Mesenchymal stem cell (in vitro differentiated cells and primary cell): Measurements from ENCODE around the gene BRD2.
A peak's percentile ranks its signal among the peaks of the same experiment; 100 is the strongest.

Experiments
- DNase-seq: peaks from one replicate; pipeline ENCODE4 v3.0.0-alpha.2; 2013
- H2AFZ ChIP-seq: one replicate; pipeline ENCODE4 v1.6.1; 2013; ENCODE audit warnings: low read depth, mild to moderate bottlenecking, control low read depth, inconsistent platforms, low read length, moderate library complexity
- H2AK5ac ChIP-seq: 2 replicates; pipeline ENCODE4 v1.6.1; 2013; ENCODE audit warnings: low read length, moderate library complexity, mild to moderate bottlenecking, inconsistent platforms; ENCODE audit not compliant: severe bottlenecking
- H2BK120ac ChIP-seq: one replicate; pipeline ENCODE4 v1.6.1; 2013; ENCODE audit warnings: low read depth, mild to moderate bottlenecking, inconsistent platforms, low read length, moderate library complexity
- H2BK12ac ChIP-seq, 2 experiments: one replicate each; pipeline ENCODE4 v1.6.1; 2013; ENCODE audit warnings: inconsistent platforms in 2 of 2, low read length in 2 of 2, mild to moderate bottlenecking in 2 of 2, moderate library complexity in 2 of 2, control low read depth in 1 of 2
- H2BK15ac ChIP-seq: one replicate; pipeline ENCODE4 v1.6.1; 2013; ENCODE audit warnings: mild to moderate bottlenecking, low read depth, inconsistent platforms; ENCODE audit not compliant: poor library complexity, severe bottlenecking
- H2BK5ac ChIP-seq: 2 replicates; pipeline ENCODE4 v1.6.1; 2013; ENCODE audit warnings: low read depth, mild to moderate bottlenecking, low read length, control low read depth, inconsistent platforms; ENCODE audit not compliant: poor library complexity, severe bottlenecking
- H3K14ac ChIP-seq, 2 experiments: one replicate each; pipeline ENCODE4 v1.6.1; 2013; ENCODE audit warnings: inconsistent platforms in 2 of 2, low read length in 2 of 2, control low read depth in 1 of 2, mild to moderate bottlenecking in 1 of 2, moderate library complexity in 1 of 2
- H3K18ac ChIP-seq, 2 experiments: one replicate each; pipeline ENCODE4 v1.6.1; 2013; ENCODE audit warnings: inconsistent platforms in 2 of 2, low read length in 2 of 2, control low read depth in 1 of 2, low read depth in 1 of 2, mild to moderate bottlenecking in 1 of 2
- H3K23ac ChIP-seq, 2 experiments: one replicate each; pipeline ENCODE4 v1.6.1; 2013; ENCODE audit warnings: inconsistent platforms in 2 of 2, low read length in 2 of 2, mild to moderate bottlenecking in 2 of 2, moderate library complexity in 2 of 2, control low read depth in 1 of 2
- H3K27ac ChIP-seq: 2 replicates; pipeline ENCODE4 v1.5.1; 2013; ENCODE audit warnings: mild to moderate bottlenecking, moderate library complexity, low read length, control low read depth, inconsistent platforms; ENCODE audit not compliant: poor library complexity, severe bottlenecking
- H3K27me3 ChIP-seq, 2 experiments: 2 replicates each; pipeline versions ENCODE4 v1.6.1 to v1.7.0; 2013; ENCODE audit warnings: low read length in 2 of 2, mild to moderate bottlenecking in 2 of 2, moderate library complexity in 2 of 2, control low read depth in 1 of 2, inconsistent platforms in 1 of 2; ENCODE audit not compliant: control insufficient read depth in 1 of 2, insufficient read depth in 1 of 2
- H3K36me3 ChIP-seq, 2 experiments: 2 replicates each; pipeline versions ENCODE4 v1.6.1 to v1.7.0; 2013; ENCODE audit warnings: low read length in 2 of 2, control low read depth in 1 of 2, inconsistent platforms in 1 of 2, low read depth in 1 of 2, mild to moderate bottlenecking in 1 of 2; ENCODE audit not compliant: insufficient read depth in 2 of 2, control insufficient read depth in 1 of 2
- H3K4ac ChIP-seq, 2 experiments: one replicate each; pipeline ENCODE4 v1.6.1; 2013; ENCODE audit warnings: inconsistent platforms in 2 of 2, low read length in 2 of 2, mild to moderate bottlenecking in 2 of 2, moderate library complexity in 2 of 2, control low read depth in 1 of 2, low read depth in 1 of 2
- H3K4me1 ChIP-seq: 2 replicates; pipeline ENCODE4 v1.6.1; 2013; ENCODE audit warnings: low read depth, low read length, control low read depth; ENCODE audit not compliant: control insufficient read depth, insufficient read depth
- H3K4me2 ChIP-seq: 2 replicates; pipeline ENCODE4 v1.6.1; 2013; ENCODE audit warnings: low read length, mild to moderate bottlenecking, inconsistent platforms; ENCODE audit not compliant: poor library complexity, severe bottlenecking
- H3K4me3 ChIP-seq, 2 experiments: 2 replicates each; pipeline versions ENCODE4 v1.5.1 to v1.7.0; 2013; ENCODE audit warnings: low read length in 2 of 2, mild to moderate bottlenecking in 2 of 2, control low read depth in 1 of 2, low read depth in 1 of 2; ENCODE audit not compliant: insufficient read depth in 1 of 2
- H3K79me1 ChIP-seq: replicated peaks from 2 replicates; pipeline ENCODE4 v1.6.1; 2013; ENCODE audit warnings: mild to moderate bottlenecking, control low read depth, low read length, inconsistent platforms; ENCODE audit not compliant: poor library complexity, severe bottlenecking
- H3K9ac ChIP-seq: 2 replicates; pipeline ENCODE4 v1.7.0; 2013; ENCODE audit warnings: mild to moderate bottlenecking, low read length, moderate library complexity
- H3K9me3 ChIP-seq: 2 replicates; pipeline ENCODE4 v1.7.0; 2013; ENCODE audit warnings: mild to moderate bottlenecking, low read length; ENCODE audit not compliant: control insufficient read depth
- H4K8ac ChIP-seq: one replicate; pipeline ENCODE4 v1.6.1; 2013; ENCODE audit warnings: inconsistent platforms, mild to moderate bottlenecking, low read length, moderate library complexity
- H4K91ac ChIP-seq: one replicate; pipeline ENCODE4 v1.6.1; 2013; ENCODE audit warnings: mild to moderate bottlenecking, low read length, inconsistent platforms
- WGBS: methylation state at CpG from one replicate; pipeline ENCODE4 v1.1.7; 2013; ENCODE audit warnings: mixed read lengths; 5-methylcytosine and 5-hydroxymethylcytosine counted together

The BRD2 gene

DNA sequence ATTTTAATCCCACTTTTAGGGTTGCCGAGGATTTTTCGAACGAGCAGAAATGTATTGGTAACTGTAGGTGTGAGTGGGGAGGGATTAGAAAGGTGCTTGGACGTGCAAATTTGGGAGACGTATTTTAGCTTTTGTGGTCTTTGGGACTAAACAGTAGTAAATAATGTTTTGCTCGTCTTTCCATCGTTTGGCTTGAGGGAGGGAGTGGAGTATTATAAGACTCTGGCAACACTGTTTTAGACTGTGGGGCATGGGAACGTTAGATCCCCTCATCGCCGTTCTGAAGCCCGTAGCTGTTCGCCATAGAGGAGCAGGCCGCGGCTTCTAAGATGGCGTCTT is 2.8 kb downstream of the BRD2 start:
- no peaks in the 10 kb centered on the region for H3K27me3 ChIP-seq
- H3K4me1 ChIP-seq, result peaks cover 6% of the 10 kb centered on the region
- H3K18ac ChIP-seq, result peak overlapping the region; percentile 93 to 97
- H3K4me2 ChIP-seq, result peak overlapping the region; percentile 54
- H3K4ac ChIP-seq, result peak overlapping the region; percentile 96 to 99
- H2AK5ac ChIP-seq, result peak overlapping the region; percentile 99
- H4K91ac ChIP-seq, result peak overlapping the region; percentile 97
- under 1% methylated on average over 15 of the region's 15 CpGs for WGBS
- no peak overlapping the region for H2BK12ac ChIP-seq
- H2BK15ac ChIP-seq, result no peak overlapping the region
- no peaks in the 10 kb centered on the region for H3K9me3 ChIP-seq
- no peak for DNase-seq
- H2BK5ac ChIP-seq, result peak overlapping the region; percentile 93
- H2BK120ac ChIP-seq, result peak overlapping the region; percentile 86
- peak overlapping the region in 1 of 2 experiments; percentile 96 for H3K14ac ChIP-seq
- H3K79me1 ChIP-seq, result no peaks in the 10 kb centered on the region
- H4K8ac ChIP-seq, result peak overlapping the region; percentile 98
- no peak overlapping the region for H2AFZ ChIP-seq
- H3K27ac ChIP-seq, result peak overlapping the region; percentile 99
- H3K9ac ChIP-seq, result peak overlapping the region; percentile 100
- H3K36me3 ChIP-seq, result peaks cover 21 to 37% of the 10 kb centered on the region in 2 experiments
- H3K4me3 ChIP-seq, result peak overlapping the region; percentile 69 to 86
- H3K23ac ChIP-seq, result peak overlapping the region in 1 of 2 experiments; percentile 15

DNA sequence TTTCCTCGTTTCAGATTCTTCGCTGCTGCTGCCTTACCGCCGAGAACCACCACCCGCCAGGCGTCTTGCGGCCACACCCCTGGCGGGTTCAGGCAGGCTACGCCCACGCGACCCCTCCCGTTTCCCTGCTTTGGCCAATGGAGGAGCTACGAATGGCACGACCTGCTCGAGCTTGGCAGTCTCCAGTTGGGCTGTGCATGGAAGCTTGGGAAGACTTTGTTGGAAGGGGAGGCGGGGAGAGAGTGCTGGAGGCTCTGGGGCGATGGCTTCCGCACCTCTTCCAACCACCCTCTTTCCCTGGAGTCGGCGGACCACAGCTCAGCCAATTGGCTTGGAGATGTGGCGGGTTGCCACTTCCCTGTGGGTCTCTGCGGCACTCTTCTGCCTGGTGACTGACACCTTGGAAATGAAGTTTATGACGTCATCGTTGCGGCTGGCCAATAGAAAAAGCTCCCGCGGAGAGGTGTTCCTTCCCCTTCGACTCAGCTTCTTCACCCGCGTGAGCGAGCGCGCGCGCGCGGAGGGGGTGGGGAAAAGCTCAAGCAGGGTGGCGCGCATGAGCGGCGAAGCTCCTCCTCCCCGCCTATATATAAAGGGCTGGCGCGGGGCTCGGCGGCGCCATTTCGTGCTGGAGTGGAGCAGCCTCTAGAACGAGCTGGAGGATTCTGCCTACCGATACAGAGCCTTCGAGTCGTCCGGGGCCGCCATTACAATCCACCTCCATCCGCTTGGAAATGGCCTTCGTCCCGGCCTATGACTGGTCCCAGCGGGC is 3.4 kb downstream of the BRD2 start:
- DNase-seq, result peak; percentile 100
- Histone ChIP-seq H3K9me3 (no peaks in the 10 kb centered on the region), H3K4me1 (peaks cover 9% of the 10 kb centered on the region), H3K36me3 (peaks cover 27 to 42% of the 10 kb centered on the region in 2 experiments), H2BK15ac (no peak overlapping the region), H2BK12ac (no peak overlapping the region), H2BK120ac (peak overlapping the region; percentile 86), H4K91ac (no peak overlapping the region), H3K23ac (no peak overlapping the region), H2BK5ac (peak overlapping the region; percentile 93), H3K18ac (peak overlapping the region; percentile 93 to 97), H3K79me1 (no peaks in the 10 kb centered on the region), H3K4me2 (peak overlapping the region; percentile 54), H3K14ac (no peak overlapping the region), H2AK5ac (no peak overlapping the region), H3K27ac (peak overlapping the region; percentile 99), H3K4ac (peak overlapping the region in 1 of 2 experiments; percentile 99), H3K4me3 (peak overlapping the region; percentile 93 to 96), H3K9ac (peak overlapping the region; percentile 100), H2AFZ (no peak overlapping the region), H4K8ac (peak overlapping the region; percentile 98), H3K27me3 (no peaks in the 10 kb centered on the region)
- under 1% methylated on average over 49 of the region's 58 CpGs for WGBS

GRCh38 chr6:32972353-32973143 is 4.2 kb downstream of the BRD2 start:
- peak overlapping the region; percentile 96 for H3K9ac ChIP-seq
- H2BK120ac ChIP-seq, result no peak overlapping the region
- no peaks in the 10 kb centered on the region for H3K9me3 ChIP-seq
- peak overlapping the region; percentile 57 for H3K4me2 ChIP-seq
- no peak overlapping the region for H2BK5ac ChIP-seq
- H3K23ac ChIP-seq, result peak overlapping the region in 1 of 2 experiments; percentile 74
- DNase-seq, result no peak
- under 1% methylated on average over 70 of the region's 70 CpGs for WGBS
- H4K8ac ChIP-seq, result no peak overlapping the region
- no peak overlapping the region for H2AFZ ChIP-seq
- no peaks in the 10 kb centered on the region for H3K27me3 ChIP-seq
- H4K91ac ChIP-seq, result peak overlapping the region; percentile 6
- H2BK15ac ChIP-seq, result no peak overlapping the region
- H3K14ac ChIP-seq, result peak overlapping the region in 1 of 2 experiments; percentile 99
- H3K4me1 ChIP-seq, result peaks cover 9% of the 10 kb centered on the region
- H2AK5ac ChIP-seq, result no peak overlapping the region
- peak overlapping the region; percentile 67 to 92 for H3K18ac ChIP-seq
- no peaks in the 10 kb centered on the region for H3K79me1 ChIP-seq
- H3K4me3 ChIP-seq, result peak overlapping the region; percentile 93 to 96
- H2BK12ac ChIP-seq, result peak overlapping the region in 1 of 2 experiments; percentile 35
- peak overlapping the region; percentile 59 for H3K27ac ChIP-seq
- H3K36me3 ChIP-seq, result peaks cover 33 to 50% of the 10 kb centered on the region in 2 experiments
- peak overlapping the region; percentile 46 to 71 for H3K4ac ChIP-seq
